ENCODE results near the gene EML5. TPM values are rescaled to one million over a fixed set of nuclear protein-coding genes. Genes with fewer than 3 reads are reported as not detected.

Gene EML5
- total RNA-seq, 1 experiment from 2014 or later: 0.85 TPM

DNA sequence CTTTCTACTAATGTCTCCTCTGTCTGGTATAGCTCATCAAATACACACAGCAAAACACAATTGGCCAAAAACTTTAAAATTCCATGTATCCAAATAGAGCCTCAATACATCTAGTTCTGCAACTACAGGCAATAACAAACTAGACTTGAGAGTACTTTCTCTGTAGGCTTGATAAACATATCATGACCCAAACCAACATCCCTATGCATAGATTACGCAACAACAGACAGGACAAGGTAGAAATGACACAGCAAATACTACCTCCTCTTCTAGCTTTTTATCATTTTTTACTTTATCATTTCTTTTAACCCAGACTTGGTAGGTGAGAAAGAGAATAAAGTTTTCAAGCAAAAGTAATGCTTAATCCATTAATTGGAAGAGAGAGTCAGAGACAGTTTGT is 41.8 kb downstream of the EML5 start (continued):
- TF ChIP-seq, protein P1, sequence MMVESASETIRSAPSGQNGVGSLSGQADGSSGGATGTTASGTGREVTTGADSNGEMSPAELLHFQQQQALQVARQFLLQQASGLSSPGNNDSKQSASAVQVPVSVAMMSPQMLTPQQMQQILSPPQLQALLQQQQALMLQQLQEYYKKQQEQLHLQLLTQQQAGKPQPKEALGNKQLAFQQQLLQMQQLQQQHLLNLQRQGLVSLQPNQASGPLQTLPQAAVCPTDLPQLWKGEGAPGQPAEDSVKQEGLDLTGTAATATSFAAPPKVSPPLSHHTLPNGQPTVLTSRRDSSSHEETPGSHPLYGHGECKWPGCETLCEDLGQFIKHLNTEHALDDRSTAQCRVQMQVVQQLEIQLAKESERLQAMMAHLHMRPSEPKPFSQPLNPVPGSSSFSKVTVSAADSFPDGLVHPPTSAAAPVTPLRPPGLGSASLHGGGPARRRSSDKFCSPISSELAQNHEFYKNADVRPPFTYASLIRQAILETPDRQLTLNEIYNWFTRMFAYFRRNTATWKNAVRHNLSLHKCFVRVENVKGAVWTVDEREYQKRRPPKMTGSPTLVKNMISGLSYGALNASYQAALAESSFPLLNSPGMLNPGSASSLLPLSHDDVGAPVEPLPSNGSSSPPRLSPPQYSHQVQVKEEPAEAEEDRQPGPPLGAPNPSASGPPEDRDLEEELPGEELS (CRISPR knock-in tag; IDR thresholded peaks at IDR 0.05): no peak
- TF ChIP-seq SOX15 (CRISPR knock-in tag; IDR thresholded peaks at IDR 0.05) (no peak), ERG (CRISPR knock-in tag; IDR thresholded peaks at IDR 0.05) (no peak), SP1 (CRISPR knock-in tag; conservative IDR thresholded peaks at IDR 0.05) (no peak), ZNF671 (CRISPR knock-in tag; IDR thresholded peaks at IDR 0.05) (no peak), ZNF396 (CRISPR knock-in tag; IDR thresholded peaks at IDR 0.05; ENCODE audit: borderline replicate concordance) (no peak), RORB (CRISPR knock-in tag; IDR thresholded peaks at IDR 0.05) (no peak), TCF7 (CRISPR knock-in tag; IDR thresholded peaks at IDR 0.05; ENCODE audit: low read depth) (no peak), GABPB1 (CRISPR knock-in tag; IDR thresholded peaks at IDR 0.05) (no peak)
- TF ChIP-seq, protein P2, sequence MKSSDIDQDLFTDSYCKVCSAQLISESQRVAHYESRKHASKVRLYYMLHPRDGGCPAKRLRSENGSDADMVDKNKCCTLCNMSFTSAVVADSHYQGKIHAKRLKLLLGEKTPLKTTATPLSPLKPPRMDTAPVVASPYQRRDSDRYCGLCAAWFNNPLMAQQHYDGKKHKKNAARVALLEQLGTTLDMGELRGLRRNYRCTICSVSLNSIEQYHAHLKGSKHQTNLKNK (CRISPR knock-in tag; IDR thresholded peaks at IDR 0.05): no peak

DNA sequence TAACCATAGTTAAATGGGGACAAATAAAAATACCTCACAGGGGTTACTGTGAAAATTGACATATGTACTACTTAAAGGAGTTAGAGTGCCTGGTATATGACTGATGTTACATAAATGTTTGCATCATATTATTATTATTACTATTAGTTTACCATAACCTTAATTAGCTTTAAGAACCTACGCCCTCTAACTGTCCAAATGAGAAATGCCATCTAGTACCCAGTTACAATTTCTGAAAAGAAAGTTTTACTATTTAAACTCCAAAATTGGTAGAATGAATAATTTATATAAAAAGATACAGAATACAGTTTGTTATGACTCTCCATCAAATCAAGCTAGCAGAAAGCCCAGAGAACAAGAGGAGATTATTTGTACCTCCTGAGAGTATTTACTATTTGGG is 42.3 kb downstream of the EML5 start:
- DNase-seq (ENCODE audit: low spot score) (no peak), ATAC-seq (no peak)
- H3K4me1 Mint-ChIP-seq: no peaks in the 10 kb centered on the region
- H3K36me3 Mint-ChIP-seq: no peaks in the 10 kb centered on the region
- no peaks in the 10 kb centered on the region for H3K9me3 Mint-ChIP-seq
- no peak for TF ChIP-seq FOXJ3 (CRISPR knock-in tag; IDR thresholded peaks at IDR 0.05; ENCODE audit: borderline replicate concordance)
- no peak for TF ChIP-seq GTF2I (CRISPR knock-in tag; conservative IDR thresholded peaks at IDR 0.05)
- no peak for TF ChIP-seq ZNF425 (CRISPR knock-in tag; conservative IDR thresholded peaks at IDR 0.05)
- TF ChIP-seq JUN (CRISPR knock-in tag; IDR thresholded peaks at IDR 0.05): no peak
- no peak for TF ChIP-seq SMAD4 (CRISPR knock-in tag; IDR thresholded peaks at IDR 0.05)
- no peak for TF ChIP-seq GABPB1 (CRISPR knock-in tag; IDR thresholded peaks at IDR 0.05)
- TF ChIP-seq NR2C2 (CRISPR knock-in tag; IDR thresholded peaks at IDR 0.05): no peak
- no peak for TF ChIP-seq ZNF423 (CRISPR knock-in tag; IDR thresholded peaks at IDR 0.05)
- TF ChIP-seq ZNF317 (CRISPR knock-in tag; IDR thresholded peaks at IDR 0.05; ENCODE audit: borderline replicate concordance, low read depth): no peak
- no peak for TF ChIP-seq ERG (CRISPR knock-in tag; IDR thresholded peaks at IDR 0.05)
- no peak for TF ChIP-seq E2F4 (CRISPR knock-in tag; IDR thresholded peaks at IDR 0.05; ENCODE audit: borderline replicate concordance, low read depth)
- no peak for TF ChIP-seq IRF2 (CRISPR knock-in tag; IDR thresholded peaks at IDR 0.05; ENCODE audit: borderline replicate concordance, low read depth)
- TF ChIP-seq NR3C1 (CRISPR knock-in tag; conservative IDR thresholded peaks at IDR 0.05; ENCODE audit: low read depth): no peak
- H3K27me3 Mint-ChIP-seq (ENCODE audit: low read depth): no peaks in the 10 kb centered on the region; the same call in 1 of the 2 replicates
- no peak overlapping the region for H3K27ac Mint-ChIP-seq
- ChIA-PET CTCF (interaction anchor here (1.4 kb wide), 1 partner anchor 83 kb away, joined by 3 read pairs; no protein-coding TSS in a partner anchor), POLR2A (no interaction called here)
- no peak overlapping the region for H3K4me3 Mint-ChIP-seq
